Suppressor macrophage (primary cell): ENCODE results near the gene FAM98B.

Experiments
- DNase-seq, 4 experiments: peaks; one replicate each; pipeline ENCODE4 v3.0.0-alpha.2; 2020 to 2022

FAM98B gene

GRCh38 chr15:38461066-38461833, 7.3 kb downstream of the FAM98B start:
- DNase-seq, result peak; percentile 23 to 69 (median 54)

GRCh38 chr15:38463893-38464292, 10.0 kb downstream of the FAM98B start:
- no peak for DNase-seq

- DNase-seq, result no peak
Observed at GRCh38 chr15:38464675-38465074, 10.7 kb downstream of the FAM98B start.

- DNase-seq, result no peak
Observed at GRCh38 chr15:38470816-38471215, 16.9 kb downstream of the FAM98B start.

- DNase-seq, result no peak
Observed at GRCh38 chr15:38471974-38472373, 18.0 kb downstream of the FAM98B start.

GRCh38 chr15:38474155-38474757, 20.3 kb downstream of the FAM98B start:
- peak; percentile 55 to 78 (median 68) for DNase-seq

- DNase-seq, result no peak
Observed at GRCh38 chr15:38475361-38475760, 21.4 kb downstream of the FAM98B start.

GRCh38 chr15:38476120-38476519, 22.2 kb downstream of the FAM98B start:
- DNase-seq, result no peak

- DNase-seq, result peak in 2 of 4 experiments; percentile 22 to 37
Observed at GRCh38 chr15:38477637-38478036, 23.7 kb downstream of the FAM98B start.

GRCh38 chr15:38479266-38479665, 25.3 kb downstream of the FAM98B start:
- no peak for DNase-seq

- peak in 2 of 4 experiments; percentile 53 to 60 for DNase-seq
Observed at GRCh38 chr15:38479756-38480155, 25.8 kb downstream of the FAM98B start.

GRCh38 chr15:38481113-38481512, 27.2 kb downstream of the FAM98B start:
- no peak for DNase-seq

- DNase-seq, result no peak
Observed at GRCh38 chr15:38481761-38482160, 27.8 kb downstream of the FAM98B start.

- DNase-seq, result no peak
Observed at GRCh38 chr15:38482572-38482971, 28.6 kb downstream of the FAM98B start.

- DNase-seq, result peak in 2 of 4 experiments; percentile 46 to 61
Observed at GRCh38 chr15:38486936-38487335, 33.0 kb downstream of the FAM98B start.

GRCh38 chr15:38487378-38487777, 33.5 kb downstream of the FAM98B start:
- DNase-seq, result no peak

- no peak for DNase-seq
Observed at GRCh38 chr15:38490242-38490922, 36.5 kb downstream of the FAM98B start.

GRCh38 chr15:38496151-38496550, 42.2 kb downstream of the FAM98B start:
- DNase-seq, result no peak

- peak in 3 of 4 experiments; percentile 12 to 17 (median 17) for DNase-seq
Observed at GRCh38 chr15:38499651-38500050, 45.7 kb downstream of the FAM98B start.

- DNase-seq, result no peak
Observed at GRCh38 chr15:38503496-38503895, 49.6 kb downstream of the FAM98B start.

GRCh38 chr15:38504680-38505467, 50.9 kb downstream of the FAM98B start:
- no peak for DNase-seq

GRCh38 chr15:38506997-38507396, 53.1 kb downstream of the FAM98B start:
- no peak for DNase-seq

- DNase-seq, result no peak
Observed at GRCh38 chr15:38507570-38507969, 53.6 kb downstream of the FAM98B start.
